Glomerular visceral epithelial cell (primary cell): ENCODE data around the gene TMEM187.

Experiments
- DNase-seq: peaks from one replicate; pipeline ENCODE4 v3.0.0-alpha.2; 2016; ENCODE audit errors: extremely low spot score

TMEM187 gene

DNA sequence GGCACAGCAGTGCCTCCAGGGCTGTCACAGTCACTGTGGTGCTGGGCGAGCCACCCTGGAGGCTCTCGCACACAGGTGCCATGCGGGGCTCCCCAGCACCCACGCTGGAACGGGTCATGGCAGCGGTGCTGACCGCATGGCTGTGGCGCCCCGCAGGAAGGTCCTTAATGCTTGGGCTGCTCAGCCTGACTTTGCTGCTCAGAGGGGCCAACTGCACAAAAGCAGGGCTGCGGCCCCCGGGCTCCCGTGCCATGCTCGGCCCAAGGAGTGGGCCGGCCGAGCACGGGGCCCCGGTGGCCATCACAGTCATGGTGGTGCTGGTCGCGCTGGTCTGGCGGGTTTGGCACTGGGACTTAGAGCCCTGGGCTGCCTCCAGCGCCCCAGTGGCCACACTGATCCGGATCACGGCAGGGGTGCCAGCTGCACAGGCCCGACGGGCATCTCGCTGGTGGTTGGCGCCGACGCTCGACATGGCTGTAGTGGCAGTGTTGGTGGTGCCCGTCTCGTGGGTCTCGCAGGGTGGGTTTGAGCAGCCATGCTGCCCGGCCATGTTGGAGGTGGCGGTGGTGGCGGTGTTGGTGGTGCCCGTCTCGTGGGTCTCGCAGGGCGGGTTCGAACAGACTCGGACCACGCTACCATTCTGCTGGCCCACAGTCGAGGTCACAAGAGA is 17.9 kb upstream of the TMEM187 start:
- no peak for DNase-seq

DNA sequence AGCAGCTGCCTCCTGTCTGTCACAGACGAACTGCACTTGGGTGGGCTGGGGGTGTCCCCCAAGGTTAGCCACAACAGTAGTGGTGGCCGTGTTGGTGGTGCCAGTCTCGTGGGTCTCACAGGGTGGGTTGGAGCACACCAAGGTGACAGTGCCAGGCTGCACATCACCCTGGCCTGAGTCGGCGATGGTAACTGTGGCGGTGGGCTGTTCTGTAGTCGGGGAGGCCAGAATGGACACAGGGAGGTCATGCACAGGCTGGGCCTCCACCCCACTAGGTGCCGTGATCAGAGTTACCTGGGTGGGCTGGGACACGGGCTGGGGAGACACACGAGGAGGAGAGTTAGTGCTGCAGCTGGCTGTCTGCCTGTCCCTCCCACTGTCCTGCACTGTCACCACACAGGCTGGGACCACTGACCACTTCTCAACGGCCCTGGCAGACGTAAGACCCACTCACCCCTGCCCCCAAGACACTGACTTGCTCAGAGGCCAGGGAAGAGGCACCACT is 17.3 kb upstream of the TMEM187 start:
- no peak for DNase-seq

DNA sequence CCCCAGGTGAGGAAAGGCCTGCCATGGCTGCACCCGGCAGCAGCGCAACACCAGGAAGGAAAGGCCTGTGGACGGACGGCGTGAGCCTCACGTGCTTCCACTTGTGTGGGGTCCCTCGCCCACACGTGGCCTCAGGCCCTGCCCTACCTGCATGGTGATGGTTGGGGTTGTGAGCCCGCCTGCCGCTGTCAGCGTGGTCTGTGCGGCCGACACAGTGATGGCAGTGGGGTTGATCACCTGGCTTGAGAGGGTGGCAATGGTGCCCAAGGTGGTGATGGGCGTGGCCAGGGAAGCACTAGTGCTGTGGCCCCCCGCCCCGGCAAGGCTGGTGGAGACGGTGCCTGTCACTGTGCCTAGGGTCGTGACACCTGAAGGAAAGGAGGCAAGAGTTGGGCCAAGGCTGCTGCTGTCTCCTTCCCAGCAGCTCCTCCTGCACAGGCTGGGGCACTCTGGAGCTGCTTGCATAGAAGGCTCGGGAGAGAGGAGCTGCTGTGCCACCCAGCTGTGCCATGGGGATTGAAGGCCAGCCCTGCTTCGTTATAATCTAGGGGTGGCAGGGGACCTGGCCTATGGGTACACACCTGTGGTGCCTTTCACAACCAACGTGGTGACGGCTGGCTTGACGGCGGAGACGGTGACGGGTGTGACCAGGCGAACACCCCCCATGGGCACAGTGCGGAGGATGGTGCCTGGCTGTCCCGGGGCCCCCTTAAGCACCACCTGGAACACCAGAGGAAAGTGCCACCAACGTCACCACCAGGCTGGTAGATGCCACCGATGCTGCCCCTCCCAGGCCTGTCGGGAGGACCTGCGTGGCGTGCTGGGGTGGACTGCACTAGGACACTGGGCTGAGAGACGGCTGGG is 16.3 kb upstream of the TMEM187 start:
- no peak for DNase-seq

GRCh38 chrX:153957224-153957623 is 15.3 kb upstream of the TMEM187 start:
- DNase-seq, result no peak

GRCh38 chrX:153958605-153959004 is 13.9 kb upstream of the TMEM187 start:
- DNase-seq, result no peak

GRCh38 chrX:153959649-153960048 is 12.9 kb upstream of the TMEM187 start:
- DNase-seq, result no peak

- DNase-seq, result no peak
These were observed 12.5 kb upstream of the TMEM187 start for GRCh38 chrX:153960077-153960476.

DNA sequence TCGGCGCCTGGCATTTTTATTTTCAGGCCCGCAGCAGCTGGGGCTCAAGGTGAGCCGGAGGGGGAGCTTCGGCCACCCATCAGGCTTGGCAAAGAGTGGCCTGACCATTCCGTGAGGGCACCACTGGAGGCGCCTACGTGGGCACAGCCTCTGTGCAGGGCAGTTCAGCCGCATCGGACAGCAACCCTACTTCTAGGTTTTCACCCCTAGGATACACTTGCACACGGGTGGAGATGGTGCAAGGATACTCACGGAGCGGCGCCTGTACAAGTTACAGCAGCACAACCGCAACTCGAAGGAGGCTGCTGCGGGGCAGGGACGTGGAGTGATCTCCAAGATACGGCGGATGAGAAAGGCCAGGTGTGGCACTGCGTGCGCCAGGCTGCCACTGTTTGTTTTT is 11.8 kb upstream of the TMEM187 start:
- DNase-seq, result no peak

DNA sequence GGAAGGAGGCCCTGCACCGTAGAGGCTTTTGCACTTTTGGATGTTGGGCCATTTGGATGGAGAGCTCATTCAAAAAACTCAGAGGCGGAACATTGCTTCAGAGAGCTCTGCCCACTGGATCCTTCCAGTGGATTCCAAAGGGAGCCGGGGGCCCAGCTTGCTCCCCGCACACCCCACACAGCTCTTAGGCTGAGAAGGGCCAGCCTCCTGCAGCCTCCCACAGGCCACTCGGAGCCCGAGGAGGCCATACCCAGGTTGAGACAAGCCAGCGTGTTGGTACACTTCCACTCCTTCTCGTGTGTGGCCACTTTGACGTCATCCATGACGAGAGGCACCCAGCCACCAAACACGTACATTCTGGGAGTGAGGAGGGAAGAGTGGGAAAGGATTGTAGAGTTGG is 11.3 kb upstream of the TMEM187 start:
- no peak for DNase-seq

DNA sequence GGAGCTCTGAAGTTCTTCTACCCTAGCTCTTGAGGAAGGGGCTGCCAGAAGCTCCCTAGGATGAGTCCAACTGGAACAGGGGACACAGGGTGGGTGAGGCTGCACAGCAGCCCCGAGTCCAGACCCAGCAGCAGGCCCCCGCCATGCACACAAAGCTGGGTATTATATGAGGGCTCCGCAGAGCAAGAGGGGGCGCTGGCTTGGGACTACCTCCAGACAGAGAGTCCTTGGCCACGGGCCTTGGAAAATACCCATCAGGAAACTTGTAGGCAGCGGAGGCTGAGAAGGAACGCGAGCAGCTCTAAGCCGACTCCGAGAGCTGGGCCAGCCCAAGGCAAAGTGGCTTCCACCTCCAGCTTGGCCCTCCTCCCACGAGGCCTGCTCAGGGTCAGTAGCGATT is 9.0 kb upstream of the TMEM187 start:
- no peak for DNase-seq

GRCh38 chrX:153964105-153964504 is 8.4 kb upstream of the TMEM187 start:
- no peak for DNase-seq

DNA sequence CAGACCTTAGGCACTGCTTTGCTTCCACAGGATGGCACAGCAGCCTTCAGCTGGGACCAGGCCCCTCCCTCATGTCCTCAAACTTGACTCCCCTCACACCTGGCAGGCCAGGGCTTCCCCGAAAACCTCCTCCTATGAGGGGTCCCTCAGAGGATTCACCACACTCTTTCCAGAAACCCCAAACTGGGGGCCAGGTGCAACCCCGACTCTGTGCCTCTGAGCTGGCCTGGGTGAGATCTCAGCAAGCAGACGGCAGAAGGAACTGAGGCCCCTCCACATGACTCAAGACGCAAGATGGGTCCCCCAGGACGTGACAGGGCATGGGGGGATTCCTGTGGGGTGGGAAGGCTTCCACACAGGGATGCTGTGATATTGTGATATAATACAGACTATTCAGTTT is 7.1 kb upstream of the TMEM187 start:
- DNase-seq, result no peak

DNA sequence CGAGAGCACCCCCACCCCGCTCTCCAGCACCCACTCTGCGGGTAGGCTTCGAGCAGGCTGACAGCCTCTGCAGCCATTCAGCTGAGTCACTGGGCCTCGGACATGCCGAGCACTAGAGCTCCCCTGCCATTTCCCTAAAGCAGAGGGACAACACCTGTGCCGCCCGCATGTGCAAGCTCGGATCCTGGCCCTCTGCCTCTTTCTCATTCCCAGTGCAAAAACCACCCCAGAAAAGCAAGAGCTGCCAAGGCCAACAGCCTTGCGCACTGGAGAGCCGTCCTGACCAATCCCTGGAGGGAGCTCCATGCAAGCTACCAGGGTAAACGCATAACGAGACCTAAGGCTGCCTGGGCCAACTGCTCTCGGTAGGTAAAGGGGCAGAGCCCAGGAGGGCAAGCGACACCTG is 6.3 kb upstream of the TMEM187 start:
- DNase-seq, result no peak

DNA sequence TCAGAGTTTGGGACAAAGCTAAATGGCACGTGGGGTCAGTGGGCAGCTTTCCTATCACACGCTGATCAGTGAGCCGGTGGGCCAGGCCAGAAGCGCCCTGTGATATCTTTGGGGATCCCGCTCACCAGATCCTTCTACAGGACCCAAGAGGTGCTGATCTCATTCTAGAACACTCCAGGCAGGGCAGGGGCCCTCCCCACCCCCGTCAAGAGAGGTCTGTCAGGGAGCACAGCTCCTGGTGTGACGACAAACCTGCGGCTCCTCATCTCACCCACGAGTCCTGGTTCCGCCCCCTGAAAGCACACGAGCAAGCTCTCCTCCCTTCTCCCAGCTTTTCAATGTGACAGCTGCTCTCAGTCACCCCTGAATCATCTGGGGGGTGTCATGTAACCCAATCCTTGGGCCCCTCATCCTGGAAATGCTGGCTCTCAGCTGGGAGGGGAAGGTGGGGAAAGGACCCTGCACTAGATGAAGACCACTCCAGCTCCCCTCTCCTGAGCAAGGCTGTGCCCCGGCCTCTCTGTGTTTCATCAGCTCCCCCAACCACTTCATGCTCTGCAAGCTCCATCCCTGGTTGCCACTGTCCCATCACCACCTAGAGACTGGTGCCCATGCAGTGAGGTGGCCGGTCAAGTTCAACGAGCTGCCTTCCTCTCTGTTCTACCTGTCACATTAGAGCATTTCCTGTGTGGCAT is 5.6 kb upstream of the TMEM187 start:
- no peak for DNase-seq

DNA sequence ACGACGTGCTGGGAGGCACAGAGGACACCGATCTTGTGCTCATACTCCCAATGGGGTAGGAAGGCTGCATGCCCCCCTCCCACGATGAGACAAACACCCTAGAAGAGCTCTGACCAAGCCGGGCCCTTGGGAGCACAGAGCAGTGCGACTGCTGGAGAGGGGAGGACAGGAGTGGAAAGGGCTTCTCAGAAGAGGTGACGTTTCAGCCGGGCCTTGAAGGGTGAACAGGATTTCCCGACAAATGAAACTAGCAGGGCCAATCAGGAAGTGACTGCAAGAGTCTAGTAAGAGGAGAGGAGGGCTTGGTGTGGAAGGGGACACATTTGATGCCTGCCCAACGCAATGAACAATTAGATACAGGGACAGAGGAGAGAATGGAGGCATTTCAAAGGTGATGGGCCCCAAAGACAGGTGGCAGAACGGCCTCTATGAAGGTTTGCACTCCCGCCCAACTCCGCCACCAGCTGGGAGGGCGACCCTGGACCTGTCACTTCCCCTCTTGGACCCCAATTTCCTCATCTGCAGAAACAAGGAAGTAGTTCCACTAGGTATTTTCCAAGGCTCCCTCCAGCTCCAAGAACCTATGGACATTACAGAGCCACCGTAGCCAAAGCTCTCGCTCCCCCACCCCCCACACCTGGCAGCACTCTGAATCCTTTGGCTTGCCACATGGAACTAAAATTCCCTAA is 4.9 kb upstream of the TMEM187 start:
- no peak for DNase-seq

- no peak for DNase-seq
These were observed 4.3 kb upstream of the TMEM187 start for GRCh38 chrX:153968255-153968654.

- DNase-seq, result no peak
These were observed 3.8 kb upstream of the TMEM187 start for GRCh38 chrX:153968754-153969124.

DNA sequence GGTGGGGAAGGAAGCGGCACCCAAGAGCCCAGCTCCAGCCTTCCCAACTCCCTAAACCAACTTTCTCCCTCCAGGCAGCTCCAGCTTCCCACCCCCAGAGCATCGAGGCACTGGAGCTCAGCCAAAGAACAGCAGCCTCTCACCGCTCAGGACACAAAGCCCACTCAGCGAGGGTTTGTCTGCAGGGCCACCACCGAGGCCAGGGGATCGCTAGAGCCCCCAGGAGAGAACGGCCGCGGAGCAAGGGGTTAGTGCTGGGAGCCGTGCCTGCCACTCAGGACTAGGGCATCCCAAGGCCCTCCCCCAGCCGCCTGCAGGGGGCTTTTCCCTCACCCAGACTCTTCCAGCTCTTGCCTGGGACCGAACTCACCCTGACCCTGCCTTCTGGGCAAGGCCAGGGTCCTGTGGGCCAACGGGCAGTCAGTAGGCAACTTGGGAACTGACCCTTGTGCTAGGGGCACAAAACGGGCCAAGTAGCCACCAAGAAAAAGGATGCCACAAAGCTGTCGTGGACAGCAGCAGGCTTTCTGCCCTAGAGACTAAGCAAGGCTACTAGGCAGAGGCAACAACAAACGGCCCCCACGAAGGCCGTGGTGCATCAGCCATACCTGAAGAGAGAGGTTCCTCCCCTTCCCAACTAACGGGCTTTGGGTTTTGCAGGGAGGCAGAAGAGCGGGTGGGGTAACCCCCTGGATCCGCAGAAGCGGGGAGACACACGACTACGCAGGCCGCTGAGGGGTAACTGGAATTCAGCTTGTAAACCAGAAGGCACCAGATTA is 3.2 kb upstream of the TMEM187 start:
- DNase-seq, result no peak

DNA sequence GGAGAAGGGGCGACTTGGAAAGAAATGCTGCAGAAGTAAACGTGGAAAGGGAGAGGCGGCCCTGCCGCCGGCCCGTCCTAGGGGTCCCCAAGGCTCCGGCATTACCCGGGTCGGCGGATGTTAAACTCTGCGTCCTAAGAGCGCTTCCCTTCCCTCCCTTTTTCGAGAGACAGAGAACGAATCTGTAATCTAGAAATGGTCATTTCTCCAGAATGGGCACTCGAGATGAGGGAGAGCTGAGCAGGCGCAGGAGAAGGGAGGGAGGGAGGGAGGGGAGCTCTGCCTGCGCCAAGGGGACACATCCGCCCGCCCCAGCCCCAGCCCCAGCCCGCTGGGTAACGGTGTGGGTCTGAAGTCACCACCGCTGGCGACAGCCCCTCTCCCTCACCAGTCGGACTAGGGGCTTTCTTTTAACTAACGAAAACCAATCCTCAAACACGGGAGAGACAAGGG is 2.6 kb upstream of the TMEM187 start:
- DNase-seq, result no peak

GRCh38 chrX:153970357-153971123 is 2.0 kb upstream of the TMEM187 start:
- peak; percentile 58 for DNase-seq

DNA sequence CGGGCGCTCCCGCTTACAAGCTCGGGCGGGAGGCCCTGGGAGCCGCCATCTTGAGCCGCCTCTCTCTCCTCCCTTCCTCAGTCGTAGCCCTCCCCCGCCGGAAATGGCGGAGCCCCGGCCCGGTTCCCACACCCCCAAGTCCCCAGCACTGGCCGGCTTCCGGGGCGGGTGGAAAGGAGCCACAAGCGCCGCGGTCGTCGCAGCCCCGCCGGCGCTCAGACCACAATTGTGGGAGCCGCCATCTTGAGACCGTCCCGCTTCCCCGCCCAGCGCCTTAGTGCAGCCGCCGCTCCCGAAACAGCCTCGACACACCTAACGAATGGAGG is 1.5 kb upstream of the TMEM187 start:
- peak; percentile 84 for DNase-seq
